ENCODE results near the gene TSPAN4. TPM values are rescaled to one million over a fixed set of nuclear protein-coding genes. Genes with fewer than 3 reads are reported as not detected.

Gene TSPAN4
- total RNA-seq, 1 donor from 2014 or later = 26.4 TPM

GRCh38 chr11:852762-853161, 10.1 kb downstream of the TSPAN4 start:
- Mint-ChIP-seq H3K36me3 (ENCODE audit: low read depth, unreplicated experiment) (no peaks in the 10 kb centered on the region), H3K4me3 (ENCODE audit: unreplicated experiment) (no peak overlapping the region), H3K27ac (ENCODE audit: unreplicated experiment) (no peak overlapping the region), H3K9me3 (ENCODE audit: unreplicated experiment) (no peaks in the 10 kb centered on the region), H3K4me1 (ENCODE audit: unreplicated experiment) (peaks cover 4% of the 10 kb centered on the region), H3K27me3 (ENCODE audit: unreplicated experiment) (peaks cover 13% of the 10 kb centered on the region)
- no peak for DNase-seq (ENCODE audit: low spot score)
- no peak for TF ChIP-seq CTCF (IDR thresholded peaks at IDR 0.05; ENCODE audit: unreplicated experiment)

GRCh38 chr11:853682-854448, 11.2 kb downstream of the TSPAN4 start:
- peaks cover 4% of the 10 kb centered on the region for H3K4me1 Mint-ChIP-seq (ENCODE audit: unreplicated experiment)
- H3K9me3 Mint-ChIP-seq (ENCODE audit: unreplicated experiment) = no peaks in the 10 kb centered on the region
- H3K27me3 Mint-ChIP-seq (ENCODE audit: unreplicated experiment) = peaks cover 14% of the 10 kb centered on the region
- peaks cover 4% of the 10 kb centered on the region for H3K36me3 Mint-ChIP-seq (ENCODE audit: low read depth, unreplicated experiment)
- no peak overlapping the region for H3K4me3 Mint-ChIP-seq (ENCODE audit: unreplicated experiment)
- H3K27ac Mint-ChIP-seq (ENCODE audit: unreplicated experiment) = no peak overlapping the region
- DNase-seq (ENCODE audit: low spot score) = no peak
- no peak for TF ChIP-seq CTCF (IDR thresholded peaks at IDR 0.05; ENCODE audit: unreplicated experiment)

GRCh38 chr11:854601-855329, 12.1 kb downstream of the TSPAN4 start:
- Mint-ChIP-seq H3K27me3 (ENCODE audit: unreplicated experiment) (peaks cover 17% of the 10 kb centered on the region), H3K36me3 (ENCODE audit: low read depth, unreplicated experiment) (peaks cover 4% of the 10 kb centered on the region), H3K9me3 (ENCODE audit: unreplicated experiment) (no peaks in the 10 kb centered on the region), H3K4me3 (ENCODE audit: unreplicated experiment) (no peak overlapping the region), H3K27ac (ENCODE audit: unreplicated experiment) (no peak overlapping the region), H3K4me1 (ENCODE audit: unreplicated experiment) (peaks cover 4% of the 10 kb centered on the region)
- no peak for TF ChIP-seq CTCF (IDR thresholded peaks at IDR 0.05; ENCODE audit: unreplicated experiment)
- DNase-seq (ENCODE audit: low spot score) = no peak

- H3K27me3 Mint-ChIP-seq (ENCODE audit: unreplicated experiment) = peaks cover 17% of the 10 kb centered on the region
- no peak for DNase-seq (ENCODE audit: low spot score)
- H3K4me3 Mint-ChIP-seq (ENCODE audit: unreplicated experiment) = no peak overlapping the region
- no peak for TF ChIP-seq CTCF (IDR thresholded peaks at IDR 0.05; ENCODE audit: unreplicated experiment)
- H3K4me1 Mint-ChIP-seq (ENCODE audit: unreplicated experiment) = peaks cover 4% of the 10 kb centered on the region
- no peak overlapping the region for H3K27ac Mint-ChIP-seq (ENCODE audit: unreplicated experiment)
- no peaks in the 10 kb centered on the region for H3K9me3 Mint-ChIP-seq (ENCODE audit: unreplicated experiment)
- peaks cover 4% of the 10 kb centered on the region for H3K36me3 Mint-ChIP-seq (ENCODE audit: low read depth, unreplicated experiment)
Measured at GRCh38 chr11:855330-855674, 12.7 kb downstream of the TSPAN4 start.

- Mint-ChIP-seq H3K4me3 (ENCODE audit: unreplicated experiment) (no peak overlapping the region), H3K9me3 (ENCODE audit: unreplicated experiment) (no peaks in the 10 kb centered on the region)
Measured at GRCh38 chr11:855796-856195, 13.1 kb downstream of the TSPAN4 start.

More at GRCh38 chr11:855796-856195, 13.1 kb downstream of the TSPAN4 start:
- no peak overlapping the region for H3K27ac Mint-ChIP-seq (ENCODE audit: unreplicated experiment)
- TF ChIP-seq CTCF (IDR thresholded peaks at IDR 0.05; ENCODE audit: unreplicated experiment) = no peak
- no peak for DNase-seq (ENCODE audit: low spot score)
- H3K36me3 Mint-ChIP-seq (ENCODE audit: low read depth, unreplicated experiment) = peaks cover 4% of the 10 kb centered on the region
- H3K27me3 Mint-ChIP-seq (ENCODE audit: unreplicated experiment) = peaks cover 17% of the 10 kb centered on the region
- peaks cover 4% of the 10 kb centered on the region for H3K4me1 Mint-ChIP-seq (ENCODE audit: unreplicated experiment)
